Caco-2 (cell line): ENCODE results near the gene TGM1. TPM values are rescaled to one million over a fixed set of nuclear protein-coding genes. Genes with fewer than 3 reads are reported as not detected.

Experiments used
- BruUV-seq: library from RNA; stranded (reverse); fragments of 400-500 nt; replicated peaks from 2 replicates; lab custom pipeline; 2021; lab: Mats Ljungman, UMichigan
- CTCF ChIA-PET: fragments of 300-600 bp; sonication (Branson Sonifier 250); formaldehyde crosslinking; loops from one replicate; lab custom pipeline; 2022; ENCODE audit warnings: antibody characterized with exemption; lab: Charles Lee
- POLR2A ChIA-PET: fragments of 300-600 bp; sonication (Branson Sonifier 250); formaldehyde crosslinking; loops from one replicate; lab custom pipeline; 2022; ENCODE audit warnings: antibody characterized with exemption; lab: Charles Lee
- DNase-seq, 2 experiments: peaks; one replicate each; pipeline versions ENCODE4 v3.0.0 to v3.0.0-alpha.2; 2020 to 2022
- H3K27me3 ChIP-seq: replicated peaks from 2 replicates; pipeline ENCODE4 v1.6.0; 2011; ENCODE audit warnings: low read length; ENCODE audit not compliant: control insufficient read depth, insufficient read depth
- H3K36me3 ChIP-seq: 2 replicates; pipeline ENCODE4 v1.5.1; 2011; ENCODE audit warnings: low read length; ENCODE audit not compliant: control insufficient read depth, insufficient read depth
- H3K4me1 ChIP-seq: fragments of 250-450 bp; sonication (Bioruptor Pico); 2 replicates; pipeline ENCODE4 v1.5.1; 2020; ENCODE audit warnings: mild to moderate bottlenecking
- H3K4me3 ChIP-seq: 2 replicates; pipeline ENCODE4 v1.5.1; 2011; ENCODE audit warnings: low read depth, mild to moderate bottlenecking, control low read depth, low read length
- H3K9me3 ChIP-seq: fragments of 250-450 bp; sonication (Bioruptor Pico); 2 replicates; pipeline ENCODE4 v1.5.1; 2020; ENCODE audit warnings: mild to moderate bottlenecking, moderate library complexity
- H3K27ac Mint-ChIP-seq: one replicate; pipeline ENCODE4 v1.8.0; 2022; ENCODE audit warnings: mixed read lengths; ENCODE audit not compliant: unreplicated experiment
- H3K27me3 Mint-ChIP-seq: one replicate; pipeline ENCODE4 v1.8.0; 2022; ENCODE audit warnings: mixed read lengths; ENCODE audit not compliant: insufficient read depth, unreplicated experiment
- H3K36me3 Mint-ChIP-seq: one replicate; pipeline ENCODE4 v1.8.0; 2022; ENCODE audit warnings: mild to moderate bottlenecking, mixed read lengths; ENCODE audit not compliant: insufficient read depth, unreplicated experiment
- H3K4me1 Mint-ChIP-seq: one replicate; pipeline ENCODE4 v1.8.0; 2022; ENCODE audit warnings: low read depth, mixed read lengths; ENCODE audit not compliant: unreplicated experiment
- H3K4me3 Mint-ChIP-seq: one replicate; pipeline ENCODE4 v1.8.0; 2022; ENCODE audit warnings: mild to moderate bottlenecking, moderate library complexity, mixed read lengths; ENCODE audit not compliant: unreplicated experiment
- H3K9me3 Mint-ChIP-seq: one replicate; pipeline ENCODE4 v1.8.0; 2022; ENCODE audit warnings: mixed read lengths; ENCODE audit not compliant: unreplicated experiment
- CTCF ChIP-seq, 2 experiments: fragments of 200-600 bp in 1 of 2; IDR thresholded peaks; 1 replicate in 1 of 2; 2 replicates in 1 of 2; pipeline versions ENCODE4 v1.5.1 to v1.8.0; 2011 to 2022; ENCODE audit warnings: antibody characterized with exemption in 1 of 2, control low read depth in 1 of 2, inconsistent platforms in 1 of 2, low read depth in 1 of 2, low read length in 1 of 2, mild to moderate bottlenecking in 1 of 2, moderate library complexity in 1 of 2; ENCODE audit not compliant: insufficient read depth in 1 of 2, severe bottlenecking in 1 of 2, unreplicated experiment in 1 of 2
- intact Hi-C: fragments of 100-400 bp; cut with micrococcal nuclease; formaldehyde crosslinking; loops from one replicate; pipeline ENCODE4 v1.10.0; 2022; ENCODE audit not compliant: unreplicated experiment
- total RNA-seq: library from RNA; stranded (reverse); gene quantifications from 2 replicates; pipeline ENCODE4 v1.2.3, GENCODE V29; 2022

TGM1 gene
- total RNA-seq, 1 experiment from 2014 or later, result 5.9 TPM

GRCh38 chr14:24255931-24256711 is 6.9 kb downstream of the TGM1 start:
- POLR2A ChIA-PET, result no interaction called here
- no peak for DNase-seq

GRCh38 chr14:24255438-24255837 is 7.5 kb downstream of the TGM1 start:
- BruUV-seq, result no TSS peak
- Mint-ChIP-seq H3K27ac (no peak overlapping the region), H3K36me3 (no peaks in the 10 kb centered on the region), H3K27me3 (no peaks in the 10 kb centered on the region), H3K4me1 (no peaks in the 10 kb centered on the region), H3K4me3 (no peak overlapping the region), H3K9me3 (no peaks in the 10 kb centered on the region)
- Histone ChIP-seq H3K9me3 (no peaks in the 10 kb centered on the region), H3K27me3 (no peaks in the 10 kb centered on the region), H3K4me1 (peaks cover 13% of the 10 kb centered on the region), H3K4me3 (no peak overlapping the region), H3K36me3 (no peaks in the 10 kb centered on the region; the same call in 1 of the 2 replicates)
- TF ChIP-seq CTCF (IDR thresholded peaks at IDR 0.05; ENCODE audit: insufficient read depth in 1 of 2, low read depth in 1 of 2, low read length in 1 of 2, severe bottlenecking in 1 of 2, unreplicated experiment in 1 of 2), result no peak
- no peak for DNase-seq
- ChIA-PET POLR2A (no interaction called here), CTCF (no interaction called here)
- intact Hi-C loops, result no loop called here

More at GRCh38 chr14:24255931-24256711, 6.9 kb downstream of the TGM1 start:
- no peak for TF ChIP-seq CTCF (IDR thresholded peaks at IDR 0.05; ENCODE audit: insufficient read depth in 1 of 2, low read depth in 1 of 2, low read length in 1 of 2, severe bottlenecking in 1 of 2, unreplicated experiment in 1 of 2)
- Mint-ChIP-seq H3K27me3 (no peaks in the 10 kb centered on the region), H3K27ac (no peak overlapping the region), H3K9me3 (no peaks in the 10 kb centered on the region), H3K4me3 (no peak overlapping the region), H3K4me1 (no peaks in the 10 kb centered on the region), H3K36me3 (no peaks in the 10 kb centered on the region)
- Histone ChIP-seq H3K4me3 (no peak overlapping the region), H3K27me3 (no peaks in the 10 kb centered on the region), H3K36me3 (no peaks in the 10 kb centered on the region; the same call in 1 of the 2 replicates), H3K9me3 (no peaks in the 10 kb centered on the region), H3K4me1 (peaks cover 13% of the 10 kb centered on the region)
- CTCF ChIA-PET, result interaction anchor here (1.3 kb wide), 1 partner anchor 41 kb away, joined by 3 read pairs; no protein-coding TSS in a partner anchor
- intact Hi-C loops, result no loop called here
- BruUV-seq, result no TSS peak

GRCh38 chr14:24254630-24255392 is 8.2 kb downstream of the TGM1 start:
- Mint-ChIP-seq H3K4me1 (no peaks in the 10 kb centered on the region), H3K9me3 (no peaks in the 10 kb centered on the region), H3K27ac (no peak overlapping the region), H3K27me3 (no peaks in the 10 kb centered on the region), H3K4me3 (no peak overlapping the region), H3K36me3 (no peaks in the 10 kb centered on the region)
- Histone ChIP-seq H3K9me3 (no peaks in the 10 kb centered on the region), H3K4me1 (peaks cover 13% of the 10 kb centered on the region), H3K4me3 (no peak overlapping the region), H3K27me3 (no peaks in the 10 kb centered on the region), H3K36me3 (no peaks in the 10 kb centered on the region; the same call in 1 of the 2 replicates)
- intact Hi-C loops, result no loop called here
- CTCF ChIA-PET, result no interaction called here
- BruUV-seq, result no TSS peak
- TF ChIP-seq CTCF (IDR thresholded peaks at IDR 0.05; ENCODE audit: insufficient read depth in 1 of 2, low read depth in 1 of 2, low read length in 1 of 2, severe bottlenecking in 1 of 2, unreplicated experiment in 1 of 2), result no peak
- POLR2A ChIA-PET, result no interaction called here
- no peak for DNase-seq
